IMR-90 (cell line): ENCODE measurements around the gene TANK. TPM values are rescaled to one million over a fixed set of nuclear protein-coding genes. Genes with fewer than 3 reads are reported as not detected.

Experiments
- ATAC-seq: fragments of 200-7000 bp; cut with Tn5 transposase; 2 replicates; pipeline ENCODE4 v1.9.1; 2020; ENCODE audit warnings: low read depth, mild to moderate bottlenecking, moderate library complexity
- BruUV-seq: library from RNA; stranded (reverse); fragments of 400-500 nt; replicated peaks from 2 replicates; lab custom pipeline; 2021; lab: Mats Ljungman, UMichigan
- CTCF ChIA-PET: fragments of 300-600 bp; formaldehyde crosslinking; extraction: SDS; loops from one replicate; lab custom pipeline; 2021; ENCODE audit warnings: antibody characterized with exemption; lab: Yijun Ruan, JAX
- POLR2A ChIA-PET: fragments of 300-600 bp; sonication (Branson Sonifier 250); formaldehyde crosslinking; loops from one replicate; lab custom pipeline; 2022; ENCODE audit warnings: antibody characterized with exemption; ENCODE audit not compliant: unreplicated experiment; lab: Charles Lee
- DNase-seq: peaks from one replicate; pipeline ENCODE4 v3.0.0; 2013
- H2AFZ ChIP-seq: replicated peaks from 2 replicates; pipeline ENCODE3; 2013; ENCODE audit warnings: low read length, mild to moderate bottlenecking; ENCODE audit not compliant: poor library complexity
- H2AK5ac ChIP-seq: 2 replicates; pipeline ENCODE4 v1.6.1; 2013; ENCODE audit warnings: low read depth, low read length, inconsistent platforms
- H2AK9ac ChIP-seq: replicated peaks from 2 replicates; pipeline ENCODE3; 2013; ENCODE audit warnings: mild to moderate bottlenecking, low read depth, low read length, moderate library complexity; ENCODE audit not compliant: poor library complexity
- H2BK120ac ChIP-seq: 2 replicates; pipeline ENCODE4 v1.6.1; 2013; ENCODE audit warnings: low read depth, low read length, inconsistent platforms
- H2BK15ac ChIP-seq: 3 replicates; pipeline ENCODE4 v1.6.1; 2013; ENCODE audit warnings: low read depth, low read length, inconsistent platforms
- H2BK20ac ChIP-seq: 2 replicates; pipeline ENCODE4 v1.6.1; 2013; ENCODE audit warnings: low read depth, mild to moderate bottlenecking, inconsistent platforms, low read length, moderate library complexity
- H2BK5ac ChIP-seq: 2 replicates; pipeline ENCODE4 v1.6.1; 2013; ENCODE audit warnings: mild to moderate bottlenecking, low read depth, low read length, inconsistent platforms; ENCODE audit not compliant: poor library complexity, severe bottlenecking
- H3K14ac ChIP-seq: replicated peaks from 2 replicates; pipeline ENCODE4 v1.6.1; 2013; ENCODE audit warnings: low read depth, low read length, inconsistent platforms
- H3K18ac ChIP-seq: 2 replicates; pipeline ENCODE4 v1.6.1; 2013; ENCODE audit warnings: low read depth, low read length, control low read depth
- H3K23ac ChIP-seq: 2 replicates; pipeline ENCODE4 v1.6.1; 2013; ENCODE audit warnings: low read depth, low read length, inconsistent platforms
- H3K27ac ChIP-seq: 2 replicates; pipeline ENCODE4 v1.5.1; 2013; ENCODE audit warnings: mild to moderate bottlenecking, control low read depth, low read length; ENCODE audit not compliant: insufficient read depth
- H3K27me3 ChIP-seq: 2 replicates; pipeline ENCODE4 v1.6.1; 2013; ENCODE audit warnings: low read length; ENCODE audit not compliant: control insufficient read depth, insufficient read depth
- H3K36me3 ChIP-seq: 2 replicates; pipeline ENCODE4 v1.6.1; 2013; ENCODE audit warnings: low read length, mixed read lengths; ENCODE audit not compliant: control insufficient read depth, insufficient read depth
- H3K4ac ChIP-seq: 2 replicates; pipeline ENCODE4 v1.6.1; 2013; ENCODE audit warnings: low read depth, low read length, inconsistent platforms
- H3K4me1 ChIP-seq: 2 replicates; pipeline ENCODE4 v1.6.1; 2013; ENCODE audit warnings: low read length, mixed read lengths; ENCODE audit not compliant: control insufficient read depth, insufficient read depth
- H3K4me2 ChIP-seq: 2 replicates; pipeline ENCODE4 v1.6.1; 2013; ENCODE audit warnings: low read depth, mild to moderate bottlenecking, control low read depth, low read length, moderate library complexity
- H3K4me3 ChIP-seq: 2 replicates; pipeline ENCODE4 v1.5.1; 2013; ENCODE audit warnings: low read depth, mild to moderate bottlenecking, control low read depth, low read length, moderate library complexity; ENCODE audit not compliant: insufficient read depth
- H3K56ac ChIP-seq: 2 replicates; pipeline ENCODE4 v1.6.1; 2013; ENCODE audit warnings: low read length, inconsistent platforms; ENCODE audit not compliant: insufficient read depth; ENCODE audit errors: extremely low read depth
- H3K79me1 ChIP-seq, 2 experiments: 2 replicates each; pipeline ENCODE4 v1.6.1; 2013; ENCODE audit warnings: low read length in 2 of 2, inconsistent platforms in 1 of 2, low read depth in 1 of 2
- H3K9ac ChIP-seq: 2 replicates; pipeline ENCODE4 v1.6.1; 2013; ENCODE audit warnings: low read depth, low read length, control low read depth
- H3K9me1 ChIP-seq: 2 replicates; pipeline ENCODE4 v1.6.1; 2013; ENCODE audit warnings: low read length, inconsistent platforms; ENCODE audit not compliant: insufficient read depth
- H3K9me3 ChIP-seq: 2 replicates; pipeline ENCODE4 v1.6.1; 2013; ENCODE audit warnings: low read length; ENCODE audit not compliant: control insufficient read depth, insufficient read depth
- H4K20me1 ChIP-seq: 2 replicates; pipeline ENCODE4 v1.6.1; 2013; ENCODE audit warnings: low read length, inconsistent platforms; ENCODE audit not compliant: insufficient read depth
- H4K5ac ChIP-seq: 2 replicates; pipeline ENCODE4 v1.6.1; 2013; ENCODE audit warnings: mild to moderate bottlenecking, low read depth, low read length, control low read depth
- H4K8ac ChIP-seq, 2 experiments: 2 replicates each; pipeline ENCODE4 v1.6.1; 2013; ENCODE audit warnings: low read depth in 2 of 2, low read length in 2 of 2, control low read depth in 1 of 2, inconsistent platforms in 1 of 2
- H4K91ac ChIP-seq: 2 replicates; pipeline ENCODE4 v1.6.1; 2013; ENCODE audit warnings: low read depth, low read length, inconsistent platforms; ENCODE audit not compliant: insufficient read depth
- BHLHE40 ChIP-seq: fragments of 150-350 bp; IDR thresholded peaks from 2 replicates; pipeline ENCODE4 v1.6.1; 2016; ENCODE audit warnings: mild to moderate bottlenecking, low read depth, low read length
- CEBPB ChIP-seq: IDR thresholded peaks from 2 replicates; pipeline ENCODE4 v1.6.1; 2012; ENCODE audit warnings: low read depth, low read length, improper control_type of control experiment
- CHD1 ChIP-seq: IDR thresholded peaks from 2 replicates; pipeline ENCODE4 v1.6.1; 2012; ENCODE audit warnings: low read depth, low read length, improper control_type of control experiment
- MXI1 ChIP-seq: IDR thresholded peaks from 2 replicates; pipeline ENCODE4 v1.6.1; 2012; ENCODE audit warnings: low read depth, mild to moderate bottlenecking, low read length, moderate library complexity, borderline replicate concordance
- NFE2L2 ChIP-seq: fragments of 150-350 bp; IDR thresholded peaks from 2 replicates; pipeline ENCODE4 v1.6.1; 2016; ENCODE audit warnings: low read depth, mild to moderate bottlenecking, low read length
- RFX5 ChIP-seq: IDR thresholded peaks from 2 replicates; pipeline ENCODE4 v1.8.0; 2012; ENCODE audit warnings: low read depth, mild to moderate bottlenecking, low read length, moderate library complexity
- USF2 ChIP-seq: fragments of 150-350 bp; IDR thresholded peaks from 2 replicates; pipeline ENCODE4 v1.6.1; 2017; ENCODE audit warnings: mild to moderate bottlenecking, antibody characterized with exemption, low read length, low read depth
- WGBS, 2 experiments: methylation state at CpG; one replicate each; pipeline versions ENCODE4 v1.1.5 to v1.1.7; 2013; ENCODE audit warnings: missing lambda C conversion rate in 2 of 2; ENCODE audit not compliant: insufficient read length in 1 of 2; ENCODE audit errors: extremely low coverage in 2 of 2; 5-methylcytosine and 5-hydroxymethylcytosine counted together
- dilution Hi-C: fragments of 300-500 bp; cut with HindIII; formaldehyde crosslinking; loops from one replicate; pipeline ENCODE4 v1.14.3; 2018; ENCODE audit warnings: low sequenced_read_pairs; ENCODE audit not compliant: unreplicated experiment
- in situ Hi-C: fragments of 300-500 bp; cut with MboI; formaldehyde crosslinking; loops from 3 replicates; pipeline ENCODE4 v1.14.3; 2019; ENCODE audit warnings: low sequenced_read_pairs, inconsistent platforms, mixed read lengths
- intact Hi-C: fragments of 100-400 bp; cut with micrococcal nuclease; formaldehyde crosslinking; loops from 2 replicates; pipeline ENCODE4 v1.10.0; 2022
- polyA plus RNA-seq, 3 experiments: library from polyadenylated mRNA; depleted of rRNA; stranded (reverse); fragments of >200 nt; gene quantifications; 2 replicates each; pipeline ENCODE4 v1.2.3, GENCODE V29; 2012; ENCODE audit warnings: low replicate concordance in 1 of 3
- total RNA-seq: library from RNA; depleted of rRNA; stranded (reverse); fragments of >200 nt; gene quantifications from 2 replicates; pipeline ENCODE4 v1.2.3, GENCODE V29; 2012

TANK gene
- total and polyA plus RNA-seq, 2 of the 4 experiments (the other 2 are of a cell fraction) = 25.4 to 41.9 TPM

GRCh38 chr2:161239326-161240109 is 79.3 kb downstream of the TANK start:
- CTCF ChIA-PET = interaction anchor here (2.0 kb wide), 1 partner anchor 11 kb away, joined by 7 read pairs; no protein-coding TSS in a partner anchor

More at GRCh38 chr2:161239326-161240109, 79.3 kb downstream of the TANK start:
- Histone ChIP-seq H3K4ac (no peak overlapping the region), H3K27me3 (peaks cover 5% of the 10 kb centered on the region), H3K14ac (no peak overlapping the region), H3K23ac (no peak overlapping the region), H2BK15ac (no peak overlapping the region), H3K56ac (no peak overlapping the region), H2AK5ac (no peak overlapping the region), H2BK20ac (no peak overlapping the region), H3K79me1 (no peaks in the 10 kb centered on the region), H4K91ac (no peak overlapping the region), H3K36me3 (peaks cover 2% of the 10 kb centered on the region; the same call in 1 of the 2 replicates), H3K9me3 (no peaks in the 10 kb centered on the region), H3K9me1 (no peaks in the 10 kb centered on the region), H3K4me3 (no peak overlapping the region), H2AFZ (peak overlapping the region; percentile 89), H3K18ac (no peak overlapping the region), H3K9ac (no peak overlapping the region), H2BK120ac (no peak overlapping the region), H3K27ac (no peak overlapping the region), H2BK5ac (no peak overlapping the region), H3K4me2 (no peak overlapping the region), H4K5ac (no peak overlapping the region), H3K4me1 (peaks cover 3% of the 10 kb centered on the region), H4K8ac (no peak overlapping the region), H2AK9ac (no peak overlapping the region), H4K20me1 (no peaks in the 10 kb centered on the region)
- intact Hi-C loops (no loop called here), in situ Hi-C loops (no loop called here), dilution Hi-C loops (no loop called here)
- DNase-seq (no peak), ATAC-seq (no peak)
- POLR2A ChIA-PET = no interaction called here
- TF ChIP-seq MXI1 = no peak
- no peak for TF ChIP-seq CEBPB
- TF ChIP-seq CHD1 = no peak
- no peak for TF ChIP-seq RFX5
- no peak for TF ChIP-seq BHLHE40
- TF ChIP-seq NFE2L2 = no peak
- TF ChIP-seq USF2 = no peak
- whole genome bisulfite sequencing, 2 experiments = 86 to 100% methylated on average over 2 to 27 of the region's 47 CpGs
- no TSS peak for BruUV-seq
